ENCODE results near the gene OXER1.

OXER1 gene

DNA sequence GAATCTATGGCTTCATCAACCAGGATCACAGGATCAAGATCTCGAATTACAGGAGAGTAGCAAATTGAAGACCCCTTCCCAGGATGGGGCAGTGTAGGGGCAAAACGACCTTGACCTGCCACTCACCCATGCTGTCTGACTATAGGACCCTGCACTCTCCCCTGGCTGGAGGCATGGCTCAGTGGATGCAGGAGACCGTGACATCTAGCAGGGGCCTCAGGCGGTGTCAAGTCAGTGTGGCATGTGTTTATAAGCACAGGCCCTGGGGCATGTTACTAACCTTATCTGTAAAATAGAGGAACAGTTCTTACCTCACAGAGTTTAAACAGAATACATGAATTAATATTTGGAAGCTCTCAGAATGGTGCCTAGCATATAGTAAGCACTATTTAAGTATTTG lies 24.9 kb upstream of the OXER1 start:
- TF ChIP-seq, protein P1, sequence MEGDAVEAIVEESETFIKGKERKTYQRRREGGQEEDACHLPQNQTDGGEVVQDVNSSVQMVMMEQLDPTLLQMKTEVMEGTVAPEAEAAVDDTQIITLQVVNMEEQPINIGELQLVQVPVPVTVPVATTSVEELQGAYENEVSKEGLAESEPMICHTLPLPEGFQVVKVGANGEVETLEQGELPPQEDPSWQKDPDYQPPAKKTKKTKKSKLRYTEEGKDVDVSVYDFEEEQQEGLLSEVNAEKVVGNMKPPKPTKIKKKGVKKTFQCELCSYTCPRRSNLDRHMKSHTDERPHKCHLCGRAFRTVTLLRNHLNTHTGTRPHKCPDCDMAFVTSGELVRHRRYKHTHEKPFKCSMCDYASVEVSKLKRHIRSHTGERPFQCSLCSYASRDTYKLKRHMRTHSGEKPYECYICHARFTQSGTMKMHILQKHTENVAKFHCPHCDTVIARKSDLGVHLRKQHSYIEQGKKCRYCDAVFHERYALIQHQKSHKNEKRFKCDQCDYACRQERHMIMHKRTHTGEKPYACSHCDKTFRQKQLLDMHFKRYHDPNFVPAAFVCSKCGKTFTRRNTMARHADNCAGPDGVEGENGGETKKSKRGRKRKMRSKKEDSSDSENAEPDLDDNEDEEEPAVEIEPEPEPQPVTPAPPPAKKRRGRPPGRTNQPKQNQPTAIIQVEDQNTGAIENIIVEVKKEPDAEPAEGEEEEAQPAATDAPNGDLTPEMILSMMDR (IDR thresholded peaks at IDR 0.05; ENCODE audit: insufficient read depth, low read depth, low read length, missing control alignments): no peak
- H3K4me3 ChIP-seq (ENCODE audit: low read length): no peak overlapping the region
- no peak for DNase-seq (ENCODE audit: low read depth)

- TF ChIP-seq, protein P1 (IDR thresholded peaks at IDR 0.05; ENCODE audit: insufficient read depth, low read depth, low read length, missing control alignments): no peak
- H3K4me3 ChIP-seq (ENCODE audit: low read length): no peak overlapping the region
- DNase-seq (ENCODE audit: low read depth): no peak
These were observed 24.5 kb upstream of the OXER1 start for GRCh38 chr2:42788478-42788793.

- H3K4me3 ChIP-seq (ENCODE audit: low read length): no peak overlapping the region
- TF ChIP-seq, protein P1 (IDR thresholded peaks at IDR 0.05; ENCODE audit: insufficient read depth, low read depth, low read length, missing control alignments): no peak
These were observed 24.0 kb upstream of the OXER1 start for GRCh38 chr2:42787788-42788477.

GRCh38 chr2:42787424-42787787 lies 23.5 kb upstream of the OXER1 start:
- H3K4me3 ChIP-seq (ENCODE audit: low read length): no peak overlapping the region
- TF ChIP-seq, protein P1 (IDR thresholded peaks at IDR 0.05; ENCODE audit: insufficient read depth, low read depth, low read length, missing control alignments): no peak
- DNase-seq (ENCODE audit: low read depth): no peak

More at GRCh38 chr2:42787788-42788477, 24.0 kb upstream of the OXER1 start:
- no peak for DNase-seq (ENCODE audit: low read depth)

DNA sequence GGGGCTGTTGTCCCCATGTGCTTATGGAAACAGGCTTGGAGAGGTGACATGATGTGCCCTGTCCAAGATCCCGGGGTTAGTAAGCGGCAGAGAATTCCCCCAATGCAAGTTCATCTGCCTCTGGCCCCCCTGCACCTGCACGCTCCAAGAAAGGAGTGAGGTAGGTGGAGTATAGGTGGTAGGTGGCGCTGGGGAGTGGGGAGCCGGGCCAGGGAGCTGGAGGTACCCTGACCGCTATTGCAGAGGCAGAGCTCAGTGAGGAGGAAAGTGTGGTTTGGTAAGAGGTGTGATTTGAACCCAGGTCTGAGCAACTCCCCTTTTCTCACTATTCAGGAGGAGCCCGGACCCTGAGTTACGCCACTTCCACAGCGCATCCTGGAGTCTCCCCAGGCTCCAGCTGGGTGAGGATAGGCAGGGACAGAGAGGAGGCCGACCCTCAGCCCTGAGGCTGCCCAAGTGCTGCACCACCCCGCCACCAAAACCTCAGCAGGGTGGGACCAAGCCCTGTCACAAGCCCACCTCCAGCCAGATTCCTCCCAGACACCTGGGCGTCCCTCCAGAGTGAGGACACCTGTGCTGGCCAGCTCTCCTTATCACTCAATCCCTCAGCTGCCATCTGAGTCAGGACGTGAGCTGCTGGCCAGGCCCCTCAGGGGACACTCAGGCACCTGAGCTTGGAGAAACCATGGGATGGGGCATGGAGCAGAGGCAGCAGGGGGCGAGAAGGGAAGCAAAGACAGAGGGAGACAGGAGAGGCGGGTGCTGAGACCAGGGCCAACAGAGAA lies 22.8 kb upstream of the OXER1 start:
- DNase-seq (ENCODE audit: low read depth): no peak
- TF ChIP-seq, protein P1 (IDR thresholded peaks at IDR 0.05; ENCODE audit: insufficient read depth, low read depth, low read length, missing control alignments): no peak
- H3K4me3 ChIP-seq (ENCODE audit: low read length): no peak overlapping the region

DNA sequence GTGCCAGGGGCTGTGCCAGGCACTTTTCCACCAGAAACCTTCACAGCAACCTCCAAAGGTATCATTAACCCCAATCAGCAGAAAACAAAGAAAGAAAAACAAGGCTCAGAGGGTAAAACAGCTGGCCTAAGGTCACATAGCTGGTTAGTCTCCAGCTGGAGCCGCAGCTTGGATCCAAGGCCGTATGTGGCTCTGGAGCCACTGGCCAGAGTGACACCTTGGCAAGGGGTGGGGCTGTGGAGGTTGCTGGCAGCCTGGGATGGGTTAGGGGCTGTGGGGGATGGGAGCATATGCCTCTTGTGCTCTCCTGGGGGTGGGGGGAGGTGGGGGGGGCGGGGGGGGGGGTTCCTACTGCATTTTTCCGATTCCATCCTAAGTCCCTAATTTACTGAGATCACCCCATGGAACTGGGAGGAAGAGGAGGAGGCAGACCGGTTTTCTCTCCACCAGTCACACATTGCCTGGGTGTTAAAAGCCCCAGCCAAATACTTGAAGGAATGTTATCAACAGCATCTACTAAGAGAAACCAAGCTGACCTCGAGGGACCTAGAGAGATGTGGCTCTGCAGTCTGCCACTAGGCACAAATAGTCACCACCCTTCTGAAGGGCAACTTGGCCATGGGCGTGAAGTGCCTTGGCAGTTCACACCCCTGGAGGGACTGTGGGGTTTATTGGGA lies 20.4 kb upstream of the OXER1 start:
- no peak for DNase-seq (ENCODE audit: low read depth)
- TF ChIP-seq, protein P1 (IDR thresholded peaks at IDR 0.05; ENCODE audit: insufficient read depth, low read depth, low read length, missing control alignments): no peak
- H3K4me3 ChIP-seq (ENCODE audit: low read length): no peak overlapping the region

Data from epithelial cell of esophagus (primary cell).